Fibroblast of the aortic adventitia (primary cell): ENCODE results near the gene CPED1. TPM values are rescaled to one million over a fixed set of nuclear protein-coding genes. Genes with fewer than 3 reads are reported as not detected.

Source experiments
- DNase-seq: peaks from one replicate; pipeline ENCODE4 v3.0.0-alpha.2; 2010; ENCODE audit warnings: low read depth
- H3K4me3 ChIP-seq: 2 replicates; pipeline ENCODE4 v1.5.1; 2011; ENCODE audit warnings: low read depth, mild to moderate bottlenecking, control low read depth, low read length, moderate library complexity
- total RNA-seq: library from RNA; depleted of rRNA; stranded (reverse); fragments of >200 nt; gene quantifications from 2 replicates; pipeline ENCODE4 v1.2.3, GENCODE V29; 2012; ENCODE audit warnings: low replicate concordance
- TF ChIP-seq, protein P1 (sequence below): IDR thresholded peaks from 2 replicates; pipeline ENCODE4 v1.5.1; 2011; ENCODE audit warnings: mild to moderate bottlenecking, low read length, control low read depth, inconsistent platforms; ENCODE audit not compliant: insufficient read depth

CPED1 gene
- total RNA-seq, 1 donor, result 119 TPM

GRCh38 chr7:120996333-120996987 lies 7.9 kb downstream of the CPED1 start:
- H3K4me3 ChIP-seq, result no peak overlapping the region
- TF ChIP-seq, protein P1, sequence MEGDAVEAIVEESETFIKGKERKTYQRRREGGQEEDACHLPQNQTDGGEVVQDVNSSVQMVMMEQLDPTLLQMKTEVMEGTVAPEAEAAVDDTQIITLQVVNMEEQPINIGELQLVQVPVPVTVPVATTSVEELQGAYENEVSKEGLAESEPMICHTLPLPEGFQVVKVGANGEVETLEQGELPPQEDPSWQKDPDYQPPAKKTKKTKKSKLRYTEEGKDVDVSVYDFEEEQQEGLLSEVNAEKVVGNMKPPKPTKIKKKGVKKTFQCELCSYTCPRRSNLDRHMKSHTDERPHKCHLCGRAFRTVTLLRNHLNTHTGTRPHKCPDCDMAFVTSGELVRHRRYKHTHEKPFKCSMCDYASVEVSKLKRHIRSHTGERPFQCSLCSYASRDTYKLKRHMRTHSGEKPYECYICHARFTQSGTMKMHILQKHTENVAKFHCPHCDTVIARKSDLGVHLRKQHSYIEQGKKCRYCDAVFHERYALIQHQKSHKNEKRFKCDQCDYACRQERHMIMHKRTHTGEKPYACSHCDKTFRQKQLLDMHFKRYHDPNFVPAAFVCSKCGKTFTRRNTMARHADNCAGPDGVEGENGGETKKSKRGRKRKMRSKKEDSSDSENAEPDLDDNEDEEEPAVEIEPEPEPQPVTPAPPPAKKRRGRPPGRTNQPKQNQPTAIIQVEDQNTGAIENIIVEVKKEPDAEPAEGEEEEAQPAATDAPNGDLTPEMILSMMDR, result no peak
- peak; percentile 93 for DNase-seq

GRCh38 chr7:120996988-120997345 lies 8.5 kb downstream of the CPED1 start:
- no peak for DNase-seq
- TF ChIP-seq, protein P1, result no peak
- H3K4me3 ChIP-seq, result no peak overlapping the region

- no peak for DNase-seq
- TF ChIP-seq, protein P1, result no peak
- no peak overlapping the region for H3K4me3 ChIP-seq
Measured at GRCh38 chr7:120997882-120998474, 9.5 kb downstream of the CPED1 start.

- no peak overlapping the region for H3K4me3 ChIP-seq
- no peak for DNase-seq
- TF ChIP-seq, protein P1, result no peak
Measured at GRCh38 chr7:120998520-120998919, 10.0 kb downstream of the CPED1 start.

GRCh38 chr7:120998996-120999565 lies 10.6 kb downstream of the CPED1 start:
- TF ChIP-seq, protein P1, result no peak
- H3K4me3 ChIP-seq, result no peak overlapping the region
- no peak for DNase-seq

DNA sequence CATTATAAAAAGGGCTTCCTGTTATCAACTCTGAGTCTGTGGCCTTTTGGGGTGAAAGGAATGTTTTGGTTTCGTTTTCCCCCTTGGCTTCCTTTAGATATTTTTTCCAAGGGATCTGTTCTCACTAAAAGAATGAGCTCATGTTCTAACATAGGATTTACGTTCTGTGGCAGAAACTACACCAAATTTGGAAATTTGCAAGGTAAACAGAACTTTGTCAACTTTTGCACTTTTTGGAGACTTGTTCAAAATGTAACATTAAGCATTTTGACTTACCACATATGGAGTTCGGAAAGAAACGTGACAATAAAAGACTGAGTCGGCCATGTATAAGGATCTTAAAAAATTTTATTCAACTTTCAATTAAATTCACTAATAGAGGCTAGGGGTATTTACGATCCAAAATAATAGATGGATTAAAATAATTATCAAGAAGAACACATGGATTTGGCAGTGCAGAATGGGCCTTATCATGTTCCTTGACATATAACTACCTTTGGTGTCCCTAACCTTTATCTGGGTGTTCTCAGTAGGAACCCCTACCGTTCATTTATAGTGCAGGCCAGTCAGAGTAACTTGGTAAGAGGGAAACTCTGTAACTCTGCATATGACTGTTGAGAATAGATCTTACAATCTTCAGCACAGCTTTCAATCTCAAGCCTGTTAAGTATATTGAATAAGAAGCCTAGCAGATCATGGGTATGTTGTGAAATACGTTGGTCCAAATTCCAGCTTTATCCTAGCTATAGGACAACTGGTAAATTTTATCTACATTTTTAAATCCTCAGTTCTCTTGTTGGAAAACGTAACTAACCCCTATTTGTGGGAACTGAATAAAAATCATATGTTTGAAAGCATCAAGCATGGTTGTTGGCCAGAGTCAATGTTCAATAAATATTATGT lies 11.8 kb downstream of the CPED1 start:
- peak; percentile 80 for DNase-seq
- TF ChIP-seq, protein P1, result peak; percentile 25

More for the DNA sequence above, 11.8 kb downstream of the CPED1 start:
- peak overlapping the region; percentile 39 for H3K4me3 ChIP-seq
